HG02970 (cell line): ENCODE data around the gene ZCRB1.

Source experiments
- ATAC-seq: cut with Tn5 transposase; IDR thresholded peaks from one replicate; pipeline ENCODE4 v1.9.1; 2021; ENCODE audit warnings: mild to moderate bottlenecking, moderate library complexity, moderate number of reproducible peaks; ENCODE audit not compliant: unreplicated experiment, low FRiP score

ZCRB1 gene

DNA sequence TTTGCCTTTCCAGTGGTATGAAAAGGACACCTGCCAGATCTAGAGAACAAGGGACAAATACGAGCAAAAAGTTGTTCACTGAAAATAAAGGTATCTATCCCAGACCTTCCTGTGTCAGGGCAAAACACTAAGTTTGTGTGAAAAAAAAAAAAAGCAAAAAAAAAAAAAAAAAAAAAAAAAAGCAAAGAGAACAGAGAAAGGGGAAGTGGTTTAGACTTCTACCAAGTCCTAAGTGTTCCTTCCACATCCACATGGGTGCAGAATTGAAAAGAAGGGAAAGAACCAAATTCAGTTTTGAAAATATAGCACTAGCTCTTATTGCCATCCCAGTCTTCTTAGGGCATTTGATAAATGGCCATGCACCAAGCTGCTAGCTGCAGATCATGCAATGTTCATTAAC is 41.7 kb downstream of the ZCRB1 start:
- no peak for ATAC-seq

DNA sequence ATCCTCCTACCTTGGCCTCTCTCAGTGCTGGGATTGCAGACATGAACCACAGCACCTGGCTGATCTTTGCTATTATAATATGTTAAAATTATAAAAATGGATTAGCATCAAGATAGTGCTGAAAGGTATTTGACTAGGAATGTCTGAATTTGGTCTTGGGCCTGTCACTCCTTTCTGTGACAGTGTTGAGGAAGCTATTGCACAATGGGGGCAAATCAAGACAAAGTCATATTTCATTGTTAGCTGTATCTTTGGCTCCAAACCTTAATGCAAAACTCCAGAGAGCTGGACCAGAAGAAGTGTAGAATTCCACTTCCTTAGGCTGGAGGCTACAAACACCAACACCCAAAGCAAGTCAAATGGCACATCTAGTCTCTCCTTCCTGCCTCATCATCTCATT is 42.2 kb downstream of the ZCRB1 start:
- no peak for ATAC-seq

DNA sequence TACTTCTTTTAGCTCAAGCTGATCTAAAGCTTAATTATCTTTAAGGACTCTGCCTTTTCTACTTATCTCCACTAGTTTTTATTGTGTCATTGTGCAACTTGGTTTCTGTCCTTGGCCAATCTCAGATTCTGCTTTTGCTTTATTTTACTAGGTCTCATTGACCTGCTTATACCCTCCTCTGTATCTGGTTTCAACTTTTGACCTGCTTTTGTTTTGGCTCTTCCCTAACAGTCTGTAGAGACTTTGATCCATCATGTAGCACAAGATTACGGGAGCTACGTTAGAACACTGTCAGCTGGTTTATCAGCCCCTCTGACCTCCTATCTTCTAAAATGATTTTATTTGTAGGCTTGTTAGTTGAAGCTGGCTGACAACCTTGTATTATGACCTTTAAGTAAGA is 43.6 kb downstream of the ZCRB1 start:
- ATAC-seq: no peak

DNA sequence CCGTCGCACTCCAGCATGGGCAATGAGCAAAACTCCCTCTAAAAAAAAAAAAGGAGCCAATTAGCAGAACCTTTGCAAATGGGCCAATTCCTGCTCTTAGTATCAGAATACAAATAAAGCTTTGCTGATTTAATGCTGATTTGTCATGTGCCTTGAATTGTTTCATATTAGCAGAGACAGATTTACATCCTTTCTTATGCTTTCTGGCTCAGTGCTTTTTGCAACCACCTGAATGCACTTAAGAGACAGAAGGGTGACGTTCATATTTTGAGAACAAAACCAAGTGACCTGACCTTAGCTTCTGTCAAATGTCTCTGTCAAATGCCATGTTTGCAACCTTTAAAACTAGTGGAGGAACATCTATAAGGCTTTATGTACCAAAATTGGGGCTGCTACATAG is 44.0 kb downstream of the ZCRB1 start:
- no peak for ATAC-seq

DNA sequence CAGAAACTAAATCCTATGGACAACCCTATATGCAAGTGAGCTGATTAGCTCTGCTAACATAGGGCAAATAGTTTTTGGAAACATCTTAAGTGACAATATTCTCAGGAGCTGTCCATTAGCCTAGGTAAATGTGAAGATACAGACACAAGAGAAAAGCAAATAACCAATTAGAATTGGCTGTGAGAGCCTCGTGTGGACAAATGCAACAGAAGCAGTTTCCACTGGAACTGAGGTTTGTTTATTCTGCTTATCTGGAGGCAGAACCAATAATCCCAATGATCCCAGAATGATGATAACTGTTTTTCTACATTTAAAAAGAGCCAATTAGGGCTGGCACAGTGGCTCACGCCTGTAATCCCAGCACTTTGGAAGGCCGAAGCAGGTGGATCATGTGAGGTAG is 44.6 kb downstream of the ZCRB1 start:
- ATAC-seq: no peak

DNA sequence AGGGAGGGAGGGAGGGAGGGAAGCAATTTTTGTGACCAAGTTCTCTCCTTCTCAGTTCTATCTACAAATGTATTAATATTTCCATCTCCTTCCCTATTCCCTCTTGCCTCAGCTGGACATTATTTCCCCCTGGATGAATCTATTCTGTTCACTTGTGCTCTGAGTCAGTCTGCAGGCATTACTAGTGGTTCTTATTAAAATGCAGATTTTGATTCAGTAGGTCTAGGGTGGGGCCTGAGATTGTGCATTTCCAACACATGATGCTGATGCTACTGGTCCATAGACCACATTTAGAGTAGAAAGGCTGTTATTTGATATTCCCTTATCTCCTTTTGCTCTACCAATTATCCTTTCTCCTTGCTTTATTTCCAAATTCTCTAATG is 47.8 kb downstream of the ZCRB1 start:
- ATAC-seq: no peak

DNA sequence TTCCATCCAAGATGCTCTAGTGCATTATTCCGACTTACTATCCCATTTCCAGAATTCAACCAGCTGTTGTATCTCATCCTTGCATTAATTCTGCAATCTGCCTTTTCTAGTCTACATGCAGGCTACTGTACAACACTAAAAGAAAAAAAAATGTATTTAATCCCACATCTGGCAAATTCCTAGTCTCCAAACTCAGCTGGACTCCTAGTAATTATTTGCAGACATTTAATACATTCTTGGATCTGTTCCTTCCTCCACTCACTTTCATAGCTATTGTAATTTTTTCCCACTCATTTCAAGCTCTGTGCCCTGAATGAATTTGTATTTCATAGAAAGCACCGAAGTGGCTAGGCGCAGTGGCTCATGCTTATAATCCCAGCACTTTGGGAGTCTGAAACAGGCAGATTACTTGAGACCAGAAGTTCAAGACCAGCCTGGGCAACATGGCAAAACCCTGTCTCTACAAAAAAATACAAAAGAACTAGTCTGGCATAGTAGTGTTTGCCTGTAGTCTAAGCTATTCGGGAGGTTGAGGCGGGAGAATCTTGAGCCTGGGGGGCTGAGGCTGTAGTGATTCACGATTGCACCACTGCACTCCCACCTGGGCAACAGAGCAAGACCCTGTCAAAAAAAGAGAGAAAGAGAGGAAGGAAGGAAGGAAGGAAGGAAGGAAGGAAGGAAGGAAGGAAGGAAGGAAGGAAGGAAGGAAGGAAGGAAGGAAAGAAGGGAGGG is 48.3 kb downstream of the ZCRB1 start:
- ATAC-seq: no peak

DNA sequence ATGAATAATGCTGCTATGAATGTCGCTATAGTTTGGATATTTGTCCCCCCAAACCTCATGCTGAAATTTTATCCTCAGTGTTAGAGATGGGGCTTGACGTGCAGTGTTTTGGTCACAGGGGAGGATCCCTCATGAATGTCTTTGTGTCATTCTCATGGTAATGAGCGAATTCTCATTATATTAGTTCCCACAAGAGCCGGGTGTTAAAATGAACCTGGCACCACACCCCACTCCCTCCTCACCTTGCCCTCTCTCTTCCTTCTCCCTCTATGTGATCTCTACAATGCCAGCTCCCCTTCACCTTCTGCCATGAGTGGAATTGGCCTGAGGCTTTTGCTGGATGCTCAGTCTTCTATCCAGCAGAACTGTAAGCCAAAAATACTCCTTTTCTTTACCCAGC is 50.4 kb downstream of the ZCRB1 start:
- no peak for ATAC-seq

DNA sequence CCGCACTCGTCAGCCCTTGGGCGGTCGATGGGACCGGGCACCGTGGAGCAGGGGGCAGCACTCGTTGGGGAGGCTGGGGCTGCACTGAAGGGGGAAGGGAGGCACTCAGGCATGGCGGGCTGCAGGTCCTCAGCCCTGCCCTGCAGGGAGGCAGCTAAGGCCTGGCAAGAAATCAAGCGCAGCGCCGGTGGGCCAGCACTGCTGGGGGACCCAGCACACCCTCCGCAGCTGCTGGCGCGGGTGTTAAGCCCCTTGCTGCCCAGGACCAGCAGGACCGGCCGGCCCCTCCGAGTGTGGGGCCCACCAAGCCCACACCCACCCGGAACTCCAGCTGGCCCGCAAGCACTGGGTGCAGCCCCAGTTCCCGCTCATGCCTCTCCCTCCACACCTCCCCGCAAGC is 52.2 kb downstream of the ZCRB1 start:
- no peak for ATAC-seq

DNA sequence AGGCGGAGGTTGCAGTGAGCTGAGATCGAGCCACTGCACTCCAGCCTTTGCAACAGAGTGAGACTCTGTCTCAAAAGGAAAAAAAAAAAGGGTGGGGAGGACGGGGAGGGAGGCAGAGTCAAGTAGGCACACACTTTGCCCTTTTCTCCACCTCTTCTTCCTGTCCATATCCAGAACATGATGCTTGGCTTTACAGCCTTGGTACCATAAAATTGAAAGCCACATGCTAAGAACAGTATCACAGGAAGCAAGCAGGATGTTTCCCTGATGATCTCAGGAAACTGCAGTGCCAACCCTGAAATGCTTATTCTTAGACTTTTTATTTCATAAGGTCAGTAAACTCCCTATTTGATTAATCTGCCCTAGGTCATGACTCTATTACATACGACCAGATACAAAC is 55.3 kb downstream of the ZCRB1 start:
- no peak for ATAC-seq

DNA sequence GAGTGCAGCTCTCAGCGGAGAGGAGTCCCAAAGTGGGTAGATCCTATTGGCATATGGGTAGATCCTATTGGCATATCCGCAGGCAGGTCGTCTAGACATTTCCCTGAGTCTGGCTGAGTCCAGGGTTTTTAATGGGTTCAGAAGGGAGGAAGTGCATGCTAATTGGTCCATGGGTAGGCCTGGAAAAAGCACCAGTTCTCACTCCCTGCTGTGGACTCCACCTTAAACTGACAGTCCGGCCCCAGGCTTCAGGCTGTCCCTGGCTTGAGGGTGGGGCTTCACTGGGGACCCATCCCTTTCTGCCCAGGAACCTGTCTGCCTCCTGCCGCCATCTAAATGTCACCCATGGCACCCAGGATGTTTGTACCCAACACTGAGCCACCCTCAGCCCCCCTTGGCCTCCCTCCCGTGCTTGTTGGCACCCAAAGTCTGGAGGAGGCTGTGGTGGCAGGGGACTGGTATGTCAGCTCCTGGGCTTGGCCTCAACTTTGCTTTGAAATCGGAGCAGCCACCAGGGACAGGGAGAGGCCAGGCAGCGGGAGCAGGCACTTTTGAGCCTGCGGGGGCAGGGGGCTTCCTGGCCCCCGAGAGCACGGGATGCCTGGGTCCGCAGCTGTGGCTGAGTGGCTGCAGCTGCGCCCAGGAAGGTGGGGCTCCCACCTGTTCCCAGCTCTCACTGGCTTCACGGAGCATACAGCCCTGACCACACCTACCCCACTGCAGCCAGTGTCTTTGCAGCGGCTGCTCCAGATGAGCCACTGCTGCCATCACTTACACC is 58.3 kb downstream of the ZCRB1 start:
- no peak for ATAC-seq

DNA sequence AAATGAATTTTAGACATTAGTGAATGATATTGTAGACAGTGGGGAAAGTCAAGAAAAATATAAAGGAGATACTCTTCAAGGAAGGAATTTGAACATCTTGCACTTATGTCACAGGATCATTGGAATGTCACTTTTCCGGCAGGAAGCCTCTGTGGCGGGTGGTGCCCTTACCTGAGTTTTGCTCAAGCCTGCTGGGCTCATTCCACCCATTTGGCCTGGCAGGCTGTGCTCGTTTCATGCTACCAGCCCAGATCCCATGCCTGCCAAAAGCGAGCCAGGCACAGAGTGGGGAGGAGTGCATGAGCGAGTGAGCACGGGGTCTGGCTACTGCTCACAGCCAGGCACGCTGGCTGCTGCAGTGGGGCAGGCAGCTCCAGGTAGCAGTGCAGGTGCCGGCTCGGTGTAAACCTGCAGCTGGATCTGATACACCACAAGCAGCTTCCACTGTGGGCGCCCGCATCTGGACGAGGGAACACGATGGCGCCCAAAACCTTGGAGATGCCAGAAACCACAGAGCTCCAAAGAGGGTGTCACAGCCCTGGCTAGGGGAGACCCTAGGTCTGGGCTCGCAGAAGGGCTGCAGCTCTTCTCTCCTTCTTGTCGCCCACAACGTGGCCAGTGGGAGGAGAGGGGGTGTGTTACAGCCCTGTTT is 59.2 kb downstream of the ZCRB1 start:
- no peak for ATAC-seq

DNA sequence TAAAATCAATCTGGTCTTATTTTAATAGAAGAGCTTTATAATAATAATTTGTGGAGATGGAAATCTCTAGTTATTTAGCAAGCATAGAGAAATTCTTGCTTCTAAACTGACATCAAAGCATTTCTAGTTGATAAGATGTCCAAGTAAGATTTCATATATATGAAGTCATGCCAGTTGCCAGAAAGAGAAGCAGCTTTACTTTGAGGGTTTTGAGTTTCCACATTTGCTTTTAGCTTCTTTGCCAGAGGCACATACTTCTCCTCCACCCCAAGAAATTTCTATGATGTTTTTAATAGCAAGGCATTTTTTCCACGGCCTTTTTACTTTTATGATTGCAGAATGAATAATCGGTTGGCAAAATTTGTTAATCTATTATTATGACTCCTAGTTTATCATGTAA is 63.6 kb downstream of the ZCRB1 start:
- ATAC-seq: no peak
